ENCODE results near the gene ILK.

ILK gene

GRCh38 chr11:6622261-6623171 lies 18.9 kb downstream of the ILK start:
- no peak for DNase-seq (ENCODE audit: low spot score)

DNA sequence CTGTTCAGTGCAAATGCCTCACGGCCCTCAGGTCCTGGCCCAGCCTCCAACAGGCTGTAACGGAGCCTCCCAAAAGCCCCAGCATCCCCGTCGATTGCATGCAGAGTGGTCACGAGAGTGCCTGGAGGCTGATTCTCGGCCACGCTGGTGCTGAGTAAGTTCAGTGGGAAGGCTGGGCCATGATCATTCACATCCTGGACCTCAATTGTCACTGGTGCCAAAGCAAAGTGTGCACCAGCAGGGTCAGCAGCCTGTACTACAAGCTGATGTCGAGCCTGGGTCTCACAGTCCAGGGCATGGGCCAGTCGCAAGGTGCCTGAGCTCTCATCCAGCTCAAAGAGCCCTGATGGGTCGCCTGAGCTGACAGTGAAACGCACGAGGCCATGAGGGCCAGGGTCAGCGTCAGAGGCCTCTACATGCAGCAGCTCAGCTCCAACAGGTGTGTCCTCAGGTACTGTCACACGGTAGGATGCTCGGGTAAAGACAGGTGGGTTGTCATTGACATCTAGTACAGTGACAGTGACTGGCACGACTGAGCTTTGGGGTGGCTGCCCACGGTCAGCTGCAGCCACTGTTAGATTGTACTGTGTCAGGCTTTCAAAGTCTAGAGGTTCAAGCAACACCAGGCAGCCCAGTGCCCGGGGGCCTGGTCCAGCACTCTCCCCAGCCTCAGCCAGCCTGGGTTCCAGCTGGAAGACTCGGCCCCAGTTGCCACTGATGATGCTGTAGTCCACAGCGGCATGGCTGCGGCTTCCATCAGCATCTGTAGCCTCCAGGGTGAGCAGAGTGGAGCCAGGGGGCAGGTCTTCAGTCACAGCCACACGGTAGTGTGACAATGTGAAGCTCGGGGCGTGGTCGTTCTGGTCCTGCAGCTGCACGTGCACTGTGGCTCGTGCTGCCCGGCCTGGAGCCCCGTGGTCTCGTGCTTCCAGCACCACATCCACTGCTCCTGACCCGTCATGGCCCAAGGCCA lies 20.1 kb downstream of the ILK start:
- DNase-seq (ENCODE audit: low spot score), result no peak

DNA sequence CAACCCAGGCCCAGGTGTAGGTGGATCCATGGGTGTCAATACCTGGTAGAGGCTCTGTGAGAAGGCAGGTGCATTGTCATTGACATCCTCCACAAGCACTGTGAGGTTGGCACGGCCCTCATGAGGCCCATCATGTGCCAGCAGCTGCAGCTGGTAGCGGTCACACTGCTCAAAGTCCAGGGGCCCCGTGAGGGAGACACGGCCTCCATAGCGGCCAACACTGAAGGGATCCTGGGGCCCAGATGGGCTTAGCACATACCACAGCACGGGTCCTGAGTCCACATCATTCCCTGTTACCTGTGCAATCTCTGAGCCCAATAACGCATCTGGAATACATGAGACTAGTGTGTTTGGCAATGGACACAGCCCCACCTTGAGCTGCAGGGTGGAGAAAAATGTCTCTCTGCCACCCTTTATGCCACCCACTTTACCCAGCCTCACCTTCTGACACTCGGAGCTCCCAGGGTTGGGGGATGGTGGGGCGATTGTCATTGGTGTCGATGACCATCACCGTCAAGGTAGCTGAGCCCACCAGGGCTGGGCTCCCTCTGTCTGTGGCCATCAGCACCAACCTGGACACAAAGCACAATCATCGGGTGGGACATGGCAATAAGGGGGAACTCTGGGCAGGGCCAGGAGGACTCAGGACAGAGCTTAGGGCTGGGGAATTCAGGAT lies 21.7 kb downstream of the ILK start:
- no peak for DNase-seq (ENCODE audit: low spot score)

GRCh38 chr11:6625832-6626420 lies 22.4 kb downstream of the ILK start:
- DNase-seq (ENCODE audit: low spot score), result no peak

DNA sequence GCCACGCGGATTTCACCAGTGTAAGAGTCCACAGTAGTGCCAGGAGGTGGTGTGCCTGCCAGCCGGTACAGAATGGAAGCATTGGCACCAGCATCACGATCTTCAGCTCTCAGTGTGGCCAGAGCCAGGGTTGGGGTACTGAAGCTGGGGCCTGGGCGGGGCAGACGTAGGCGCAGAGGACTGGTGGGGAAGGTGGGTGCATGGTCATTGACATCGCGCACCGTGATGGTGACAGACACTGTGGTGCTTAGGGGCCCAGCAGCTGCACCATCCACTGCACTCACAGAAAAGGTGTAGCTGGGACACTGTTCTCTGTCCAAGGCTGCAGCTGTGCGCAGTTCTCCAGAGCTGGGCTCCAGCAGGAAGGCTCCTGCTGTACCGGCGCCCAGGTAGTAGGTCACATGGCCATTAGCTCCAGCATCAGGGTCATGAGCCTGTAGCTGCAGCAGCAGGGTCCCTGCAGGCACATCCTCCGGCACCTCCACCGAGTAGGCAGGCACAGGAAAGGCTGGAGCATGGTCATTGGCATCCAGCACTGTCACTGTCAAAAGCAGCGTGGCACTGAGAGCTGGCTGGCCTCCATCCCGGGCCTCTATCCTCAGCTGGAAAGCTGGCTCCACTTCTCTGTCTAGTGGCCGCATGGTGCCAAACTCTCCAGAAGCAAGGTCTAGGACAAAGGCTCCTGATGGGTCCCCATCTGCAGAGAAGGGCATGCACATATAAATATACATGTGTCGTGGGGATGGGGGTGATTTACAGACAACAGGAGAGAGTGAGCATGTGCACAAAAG lies 23.6 kb downstream of the ILK start:
- DNase-seq (ENCODE audit: low spot score), result no peak

DNA sequence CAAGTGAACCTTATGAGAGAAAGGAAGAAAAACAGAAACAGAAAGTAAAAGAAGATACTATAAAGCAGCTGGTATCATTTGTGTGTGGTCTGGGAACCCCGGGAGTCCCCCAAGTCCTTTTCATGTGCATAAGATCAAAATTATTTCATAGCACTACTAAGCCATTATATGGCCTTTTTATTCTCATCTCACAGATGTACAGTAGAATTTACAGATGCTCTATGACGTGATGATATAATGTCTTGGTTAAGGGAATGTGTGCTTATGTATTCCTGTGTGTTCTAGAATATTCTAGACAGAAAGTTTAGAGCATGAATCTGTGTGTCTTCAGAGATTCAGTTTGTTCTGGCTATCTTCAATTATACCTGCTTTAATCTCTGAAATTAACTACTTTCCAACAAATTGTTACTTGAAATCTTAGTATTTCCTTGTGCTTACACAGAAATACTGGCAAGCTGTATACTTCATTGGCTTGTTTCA lies 24.2 kb downstream of the ILK start:
- DNase-seq (ENCODE audit: low spot score), result no peak

GRCh38 chr11:6628526-6628925 lies 25.0 kb downstream of the ILK start:
- no peak for DNase-seq (ENCODE audit: low spot score)

DNA sequence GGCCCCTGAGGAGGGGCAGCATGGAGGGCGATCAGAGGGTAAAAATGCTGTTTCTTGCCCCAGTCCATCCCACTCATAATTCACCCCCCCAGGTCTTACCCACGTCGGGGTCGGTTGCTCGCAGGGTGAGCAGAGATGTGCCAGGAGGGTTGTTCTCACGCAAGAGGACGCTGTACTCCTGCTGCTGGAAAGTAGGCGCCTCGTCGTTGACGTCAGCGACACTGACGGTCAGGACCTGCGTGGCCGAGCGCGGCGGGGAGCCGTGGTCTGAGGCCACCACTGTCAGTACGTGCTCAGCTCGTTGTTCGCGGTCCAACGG lies 26.0 kb downstream of the ILK start:
- no peak for DNase-seq (ENCODE audit: low spot score)

- no peak for DNase-seq (ENCODE audit: low spot score)
Measured at GRCh38 chr11:6629892-6630631, 26.5 kb downstream of the ILK start.

- DNase-seq (ENCODE audit: low spot score), result no peak
Measured at GRCh38 chr11:6630632-6631291, 27.2 kb downstream of the ILK start.

DNA sequence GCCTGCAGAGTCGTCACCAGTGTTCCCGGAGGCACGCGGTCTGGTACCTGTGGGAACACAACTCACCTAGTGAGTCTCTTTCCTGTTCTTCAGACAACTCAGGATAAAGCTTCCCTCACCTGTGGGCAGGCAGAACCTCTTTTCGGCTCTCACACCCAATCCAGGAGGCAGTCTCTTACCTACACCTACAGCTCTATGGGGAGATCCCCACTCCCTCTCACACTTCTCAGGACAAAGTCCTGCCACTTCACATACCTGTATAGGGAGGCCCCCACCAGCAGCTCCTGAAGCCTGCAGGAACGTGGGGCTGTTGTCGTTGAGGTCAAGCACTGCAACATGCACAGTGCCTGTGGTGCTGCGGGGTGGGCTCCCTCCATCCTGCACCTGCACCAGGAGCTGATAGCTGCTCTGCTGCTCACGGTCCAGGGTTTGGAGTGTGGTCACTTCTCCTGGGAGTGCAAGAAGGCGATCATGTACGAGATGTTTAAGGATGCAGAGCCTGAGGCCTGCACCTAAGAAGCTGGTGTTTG lies 27.9 kb downstream of the ILK start:
- no peak for DNase-seq (ENCODE audit: low spot score)

DNA sequence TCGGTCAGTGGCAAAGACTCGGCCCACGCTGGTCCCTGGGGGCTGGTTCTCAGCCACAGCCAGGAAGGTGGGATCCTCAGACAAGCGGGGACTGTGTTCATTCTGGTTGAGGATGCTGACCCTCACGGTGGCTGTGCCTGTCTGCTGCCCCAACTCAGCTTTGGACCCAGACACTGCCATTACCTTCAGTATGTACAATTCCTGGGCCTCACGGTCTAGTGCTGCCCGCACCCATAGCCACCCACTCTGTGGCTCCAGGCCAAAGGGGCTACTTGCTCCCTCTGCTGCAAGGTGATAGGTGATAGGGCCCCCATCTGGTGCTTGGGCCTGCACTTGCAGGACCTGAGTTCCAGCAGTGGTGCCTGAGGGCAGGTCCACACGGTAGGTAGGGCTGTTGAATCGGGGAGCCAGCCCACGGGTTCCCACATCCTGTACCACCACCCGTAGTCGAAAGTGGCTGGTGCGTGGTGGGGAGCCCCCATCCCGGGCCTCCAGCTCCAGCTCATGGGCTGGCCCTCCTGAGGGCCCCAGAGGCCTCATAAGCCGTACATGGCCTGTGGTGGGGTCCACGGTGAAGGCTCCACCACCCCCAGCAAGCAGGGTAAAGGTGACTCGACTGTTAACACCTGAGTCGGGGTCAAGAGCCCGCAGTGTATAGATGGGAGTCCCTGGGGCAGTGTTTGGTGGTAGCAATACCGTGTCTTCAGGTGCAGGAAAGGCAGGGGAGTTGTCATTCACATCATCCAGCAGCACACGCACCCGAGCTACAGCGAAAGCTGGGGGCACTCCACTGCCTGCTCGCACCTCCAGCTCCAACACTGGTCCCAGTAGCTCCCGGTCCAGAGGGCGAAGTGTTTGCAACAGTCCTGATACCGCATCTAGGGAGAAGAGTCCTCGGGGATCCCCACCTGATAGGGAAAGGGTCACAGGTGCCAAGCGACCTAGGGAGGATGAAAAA lies 28.8 kb downstream of the ILK start:
- DNase-seq (ENCODE audit: low spot score), result no peak

GRCh38 chr11:6633422-6634408 lies 30.1 kb downstream of the ILK start:
- no peak for DNase-seq (ENCODE audit: low spot score)

- no peak for DNase-seq (ENCODE audit: low spot score)
Measured at GRCh38 chr11:6634534-6634933, 31.0 kb downstream of the ILK start.

DNA sequence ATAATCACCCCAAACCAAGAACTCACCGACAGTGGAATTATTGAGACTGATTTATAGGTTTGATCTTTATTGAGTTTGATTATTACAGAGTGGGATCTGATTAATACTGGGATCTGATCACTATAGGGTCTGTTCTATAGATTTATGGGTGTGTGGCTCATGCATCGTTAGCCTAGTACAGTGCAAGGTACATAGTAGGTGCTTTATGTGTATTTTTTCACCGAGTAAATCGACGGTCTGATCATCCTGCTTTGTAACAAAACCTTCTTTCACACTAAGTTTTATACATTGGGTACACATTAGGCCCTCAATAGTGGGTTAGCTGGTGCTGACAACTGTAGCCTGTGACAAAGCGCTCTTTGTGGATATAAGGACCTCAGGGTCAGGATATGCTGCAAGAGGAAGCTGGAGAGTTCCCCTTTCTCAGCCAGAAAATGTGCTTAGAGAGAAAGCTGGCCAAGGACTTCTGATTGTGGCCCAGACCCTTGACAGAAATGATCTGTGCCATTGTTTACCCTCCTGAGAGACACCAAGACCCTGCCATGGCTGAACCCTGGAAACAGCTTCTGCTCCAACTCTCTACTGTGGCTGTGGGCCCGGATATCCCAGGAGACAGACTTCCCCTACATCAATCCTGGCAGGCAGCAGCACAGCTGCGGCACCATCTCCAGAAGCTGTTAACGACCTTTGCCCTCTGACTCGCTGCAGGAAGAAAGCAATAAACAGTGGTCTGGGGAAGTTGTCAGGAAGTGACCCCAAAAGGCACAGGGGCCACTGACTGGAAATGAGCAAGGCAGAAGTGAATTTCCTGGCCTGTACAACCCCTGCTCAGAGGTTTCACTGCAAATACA lies 31.7 kb downstream of the ILK start:
- no peak for DNase-seq (ENCODE audit: low spot score)

- DNase-seq (ENCODE audit: low spot score), result no peak
Measured at GRCh38 chr11:6636480-6636879, 32.9 kb downstream of the ILK start.
